IPS DF 4.7 (cell line): ENCODE data around the gene TREML4.
"Not testable (repeated sequence)": the region's sequence is repeated elsewhere in the genome, so short reads cannot be mapped to it uniquely, and the experiment has no call there.

Experiments used
- DNase-seq: peaks from one replicate; pipeline ENCODE4 v3.0.0-alpha.2; 2013; ENCODE audit warnings: low spot score; ENCODE audit errors: extremely low read depth

TREML4 gene

DNA sequence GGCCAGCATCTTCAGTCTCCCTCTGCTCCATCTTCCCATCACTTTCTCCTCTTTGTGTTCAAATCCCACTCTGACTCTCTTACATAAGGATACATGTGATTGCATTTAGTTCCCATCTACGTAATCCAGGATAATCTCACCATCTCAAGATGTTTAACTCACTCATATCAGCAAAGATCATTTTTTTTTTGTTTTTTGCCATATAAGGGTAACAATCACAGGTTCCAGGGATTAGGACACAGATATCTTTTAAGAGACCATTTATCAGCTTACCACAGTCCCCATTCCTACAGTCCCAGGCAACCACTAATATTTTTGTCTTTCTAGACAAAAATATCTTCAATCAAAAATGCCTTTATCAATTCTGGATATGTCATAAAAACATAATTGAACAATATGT lies 24.0 kb upstream of the TREML4 start:
- no peak for DNase-seq

DNA sequence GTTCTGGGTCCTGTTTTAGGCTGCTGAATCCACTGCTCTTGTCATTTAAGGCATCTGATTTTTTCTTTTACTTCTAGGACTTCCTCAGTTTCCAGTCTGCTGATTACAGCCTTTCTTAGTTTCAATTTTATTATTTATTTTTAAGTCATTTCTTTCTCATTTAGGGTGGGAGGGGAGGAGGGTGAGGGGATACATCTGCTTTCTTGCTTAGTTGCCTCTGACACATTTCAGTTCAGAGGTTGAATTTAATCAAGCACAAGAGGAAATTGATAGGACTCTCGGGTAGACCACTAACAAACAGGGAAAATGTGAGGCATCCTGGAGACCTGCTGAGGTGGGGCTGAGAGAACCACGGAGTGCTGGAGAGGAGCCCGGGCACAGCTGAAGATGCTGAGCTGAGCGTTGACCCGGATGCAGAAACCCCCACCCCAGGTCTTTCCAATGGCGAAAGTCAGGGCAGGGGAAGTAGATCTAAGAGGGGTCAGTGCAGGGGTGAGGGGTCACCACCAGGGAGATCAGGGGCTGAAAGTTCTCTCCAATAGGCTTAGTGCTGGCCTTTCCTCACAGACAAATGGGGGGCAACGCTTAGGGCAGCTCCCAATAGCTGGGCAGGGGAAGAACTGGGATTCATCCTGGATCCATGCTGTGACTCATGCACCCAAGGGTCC lies 19.6 kb upstream of the TREML4 start:
- DNase-seq, result no peak

DNA sequence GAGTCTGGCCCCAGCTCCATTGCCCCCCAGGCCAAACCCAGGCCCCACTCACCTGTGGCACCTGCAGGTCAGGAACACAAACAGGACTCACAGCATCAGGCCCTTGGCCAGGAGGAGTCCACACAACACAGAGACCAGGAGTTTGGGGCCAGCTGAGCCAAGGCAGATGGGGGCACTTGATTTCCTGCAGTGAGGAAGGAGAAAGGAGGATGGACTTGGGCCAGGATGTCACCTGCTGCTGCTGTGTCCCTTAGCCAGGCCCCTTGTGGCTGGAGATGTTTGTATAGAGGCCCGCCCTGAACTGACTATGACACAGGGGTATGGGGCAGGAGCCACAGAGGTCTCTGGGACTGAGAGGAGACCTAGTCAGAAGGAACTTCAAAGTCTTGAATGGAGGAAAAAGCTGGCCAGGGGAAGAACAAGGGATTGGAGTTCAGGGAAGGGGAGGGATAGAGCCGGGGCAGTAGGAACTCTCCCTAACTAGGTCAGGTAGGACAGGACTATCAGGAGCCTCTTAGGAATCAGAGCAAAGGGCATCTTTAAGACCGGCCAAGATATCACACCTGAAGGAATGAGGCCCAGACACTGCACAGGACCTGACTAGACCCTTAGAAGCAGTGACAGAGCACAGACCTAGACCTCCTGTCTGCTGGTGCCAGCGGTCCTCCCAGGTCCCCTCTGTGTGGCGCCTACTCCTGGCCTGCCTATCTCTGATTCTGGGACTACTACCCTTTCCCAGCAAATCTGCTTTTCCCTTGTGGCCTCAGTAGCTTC lies 18.4 kb upstream of the TREML4 start:
- DNase-seq, result no peak

DNA sequence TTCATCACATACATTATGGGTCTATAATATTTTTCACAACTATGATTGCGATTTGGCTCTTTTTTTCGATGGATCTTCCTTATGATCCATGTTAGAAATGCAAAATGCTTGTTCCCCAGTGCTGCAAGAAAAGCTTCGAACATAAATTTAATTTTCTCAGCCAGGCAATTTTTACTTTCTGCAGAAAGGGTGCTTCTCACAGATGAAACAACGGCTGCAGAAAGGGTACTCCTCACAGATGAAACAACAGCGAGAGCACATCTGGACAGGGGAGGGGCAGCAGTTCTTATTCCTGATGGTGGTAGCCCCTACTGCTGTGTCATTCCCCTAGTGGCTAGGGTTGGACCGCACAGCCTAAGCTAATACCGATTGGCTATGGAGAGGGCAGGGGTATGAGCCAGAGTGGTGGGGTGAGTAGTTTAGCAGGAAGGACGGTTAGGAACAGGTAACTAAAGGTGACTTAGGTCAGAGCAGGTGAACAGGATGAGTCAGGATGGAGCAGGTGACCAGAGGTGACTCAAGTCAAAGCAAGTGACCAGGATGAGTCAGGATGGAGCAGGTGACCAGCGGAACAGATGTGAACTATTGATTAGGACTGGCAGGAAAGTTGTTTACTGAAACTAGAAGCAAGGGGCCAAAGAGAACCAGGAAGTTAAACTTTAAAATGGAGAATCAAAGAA lies 13.4 kb upstream of the TREML4 start:
- no peak for DNase-seq

DNA sequence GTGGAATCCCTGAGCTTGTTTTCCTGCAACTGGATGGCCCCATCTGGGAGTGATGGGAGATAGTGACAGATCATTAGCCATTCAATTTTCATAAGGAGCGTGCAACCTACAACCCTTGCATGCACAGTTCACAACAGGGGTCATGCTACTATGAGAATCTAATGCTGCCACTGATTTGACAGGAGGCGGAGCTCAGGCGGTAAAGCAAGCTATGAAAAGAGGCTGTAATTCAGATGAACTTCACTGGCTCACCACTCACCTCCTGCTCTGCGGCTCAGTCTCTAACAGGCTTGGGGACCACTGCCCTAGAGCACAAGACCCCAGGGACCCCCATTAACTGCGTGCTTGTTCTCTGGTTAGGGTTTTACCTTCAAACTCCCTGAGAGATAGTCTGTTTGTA lies 12.4 kb upstream of the TREML4 start:
- no peak for DNase-seq

DNA sequence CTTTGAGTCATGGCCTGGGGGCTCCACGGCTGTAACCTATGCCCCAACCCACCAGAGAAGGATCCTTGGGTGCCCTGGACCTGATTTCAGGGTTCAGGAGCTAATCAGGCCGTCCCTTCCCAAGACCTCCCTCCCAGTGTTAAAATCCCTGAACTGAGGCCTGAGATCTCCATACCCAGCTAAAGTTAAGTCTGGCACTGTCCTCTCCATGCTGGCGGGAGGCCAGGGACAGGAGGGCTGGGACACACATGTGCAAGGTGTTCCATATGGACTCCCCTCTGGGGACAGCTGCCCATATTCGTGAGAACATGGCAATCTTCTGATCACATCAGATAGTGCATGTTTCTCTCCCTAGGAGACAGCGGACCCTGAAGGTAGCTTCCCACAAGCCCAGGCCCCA lies 11.5 kb upstream of the TREML4 start:
- no peak for DNase-seq

DNA sequence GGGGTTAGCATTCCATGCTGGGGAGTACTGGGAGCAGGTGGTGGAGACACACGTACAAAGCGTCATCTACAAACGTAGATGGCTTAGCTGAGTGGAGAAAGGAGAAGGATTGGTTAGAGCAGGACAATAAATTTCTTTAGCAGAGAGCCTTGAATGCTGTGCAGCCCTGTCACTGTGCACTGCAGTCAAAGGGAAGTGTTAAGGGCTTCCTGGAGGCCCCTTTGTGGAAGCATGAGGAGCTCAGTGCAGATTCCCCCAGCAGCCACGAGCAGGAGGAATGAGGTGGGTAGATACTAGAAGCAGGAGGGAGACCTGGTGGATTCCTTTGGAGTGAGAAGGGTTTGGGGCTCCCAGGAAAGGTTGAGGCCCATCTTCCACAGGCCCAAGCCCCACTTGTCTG lies 6.1 kb upstream of the TREML4 start:
- no peak for DNase-seq

DNA sequence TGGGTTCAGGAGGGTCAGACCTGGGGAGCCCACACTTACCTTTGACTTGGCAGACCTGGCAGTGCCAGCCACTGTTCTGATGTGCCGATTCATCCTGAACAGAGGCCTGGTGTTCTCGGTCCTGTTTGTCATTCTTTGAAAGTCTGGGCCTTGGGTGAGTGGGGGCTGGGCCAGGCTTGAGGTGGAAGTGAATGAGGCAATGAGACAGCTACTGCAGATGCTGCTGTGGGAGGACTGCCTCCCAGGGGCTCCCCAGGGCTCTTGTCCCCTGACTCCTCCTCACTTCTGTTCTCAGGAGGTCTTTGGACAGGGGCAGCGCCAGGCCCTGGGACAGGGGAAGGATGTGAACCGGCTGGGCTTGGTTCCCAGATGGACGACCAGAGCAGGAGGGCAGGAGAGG lies 5.6 kb upstream of the TREML4 start:
- no peak for DNase-seq

DNA sequence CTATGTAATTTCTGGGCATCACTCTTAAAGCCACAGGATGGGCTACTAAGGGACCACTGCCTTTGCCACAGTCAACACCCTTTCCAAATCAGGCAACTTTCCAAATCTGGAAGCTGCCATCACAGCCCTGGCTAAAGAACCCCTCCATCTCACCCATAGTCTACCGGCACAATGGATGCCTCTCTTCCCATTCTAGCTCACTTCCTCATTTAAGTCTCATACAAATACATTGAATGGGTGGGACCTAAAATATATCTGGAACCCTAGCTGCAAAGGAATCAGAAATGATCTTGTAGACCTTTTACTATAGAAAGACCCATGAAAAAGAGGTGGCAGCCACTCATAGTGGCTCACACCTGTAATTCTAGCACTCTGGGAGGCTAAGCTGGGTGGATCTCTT lies 3.3 kb upstream of the TREML4 start:
- DNase-seq, result no peak

DNA sequence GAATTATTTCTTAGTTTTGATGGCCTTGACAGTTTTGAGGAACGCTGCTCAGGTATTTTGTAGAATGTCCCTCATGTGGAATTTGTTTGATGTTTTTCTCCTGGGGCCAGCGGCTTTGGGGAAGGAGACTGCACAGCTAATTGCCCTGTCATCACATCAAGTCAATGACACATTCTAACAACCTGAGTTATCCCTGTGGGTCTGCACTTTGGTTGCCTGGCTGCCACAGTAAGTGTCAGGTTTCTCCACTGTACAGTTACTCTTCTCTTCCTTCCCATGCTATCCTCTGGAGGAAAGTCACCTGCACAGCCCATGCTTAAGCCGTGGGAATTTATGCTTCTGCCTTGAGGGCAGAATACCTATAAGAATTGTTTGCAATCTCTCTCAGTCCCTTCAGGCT lies 1.4 kb upstream of the TREML4 start:
- no peak for DNase-seq

DNA sequence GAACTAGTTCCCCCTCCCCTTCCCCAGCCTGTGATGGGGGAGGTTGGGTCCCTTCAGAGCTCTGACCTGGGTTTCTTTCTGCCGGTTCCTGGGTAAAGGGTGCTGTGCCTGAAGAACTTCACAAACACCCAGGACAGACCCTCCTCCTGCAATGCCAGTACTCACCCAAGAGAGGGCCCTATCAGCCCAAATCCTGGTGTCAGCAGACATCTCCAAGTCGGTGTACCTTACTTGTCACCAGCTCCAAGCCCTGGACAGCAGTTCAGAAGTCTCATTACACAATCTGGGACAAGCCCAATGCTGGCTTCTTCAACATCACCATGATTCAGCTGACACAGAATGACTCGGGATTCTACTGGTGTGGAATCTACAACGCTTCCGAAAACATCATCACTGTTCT lies 467 bp downstream of the TREML4 start:
- DNase-seq, result no peak

DNA sequence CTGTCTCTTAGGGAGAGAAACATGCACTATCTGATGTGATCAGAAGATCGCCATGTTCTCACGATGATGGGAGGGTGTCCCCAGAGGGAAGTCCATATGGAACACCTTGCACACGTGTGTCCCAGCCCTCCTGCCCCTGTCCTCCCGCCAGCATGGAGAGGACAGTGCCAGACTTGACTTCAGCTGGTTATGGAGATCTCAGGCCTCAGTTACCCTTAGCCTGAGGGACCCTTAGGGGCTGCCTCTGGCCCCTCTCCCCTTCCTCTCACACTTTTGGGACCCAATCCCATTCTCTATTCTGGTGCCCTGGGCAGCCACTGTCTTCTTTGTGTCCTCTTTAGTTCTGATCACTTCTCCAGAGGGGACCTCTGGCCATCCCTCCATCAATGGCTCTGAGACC lies 1.6 kb downstream of the TREML4 start:
- DNase-seq, result no peak

DNA sequence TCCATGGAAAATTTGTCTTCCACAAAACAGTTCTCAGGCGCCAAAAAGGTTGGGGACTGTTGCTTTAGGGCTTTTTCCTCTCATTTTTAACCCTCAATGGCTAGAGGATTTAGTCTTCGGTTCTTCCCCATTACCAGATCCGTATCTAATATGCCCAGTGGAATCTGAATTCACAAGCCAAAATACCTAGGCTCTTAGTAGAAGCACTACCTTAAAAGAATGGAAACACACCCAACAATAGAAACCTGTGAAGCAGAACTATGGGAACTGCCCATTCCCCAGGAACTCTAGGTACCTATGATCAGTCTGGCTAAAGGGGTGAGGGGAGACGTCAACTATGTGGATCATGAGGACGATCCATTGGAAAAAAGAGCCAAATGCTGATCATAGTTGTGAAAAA lies 3.1 kb downstream of the TREML4 start:
- DNase-seq, result no peak

DNA sequence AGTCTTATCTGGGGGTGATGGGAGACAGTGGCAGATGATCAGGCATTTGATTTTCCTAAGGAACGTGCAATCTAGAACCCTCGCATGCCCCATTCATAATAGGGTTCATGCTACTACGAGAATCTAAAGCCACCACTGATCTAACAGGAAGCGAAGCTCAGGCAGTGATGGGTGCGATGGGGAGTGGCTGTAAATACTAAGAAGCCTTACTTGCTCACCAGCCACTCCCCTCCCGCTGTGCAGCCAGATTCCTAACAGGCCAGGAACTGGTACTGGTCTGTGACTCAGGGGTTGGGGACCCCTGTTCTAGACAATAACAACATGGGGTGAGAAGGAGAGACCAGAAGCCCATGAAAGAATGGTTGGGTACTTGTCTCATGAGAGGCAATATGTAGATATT lies 4.5 kb downstream of the TREML4 start:
- no peak for DNase-seq

DNA sequence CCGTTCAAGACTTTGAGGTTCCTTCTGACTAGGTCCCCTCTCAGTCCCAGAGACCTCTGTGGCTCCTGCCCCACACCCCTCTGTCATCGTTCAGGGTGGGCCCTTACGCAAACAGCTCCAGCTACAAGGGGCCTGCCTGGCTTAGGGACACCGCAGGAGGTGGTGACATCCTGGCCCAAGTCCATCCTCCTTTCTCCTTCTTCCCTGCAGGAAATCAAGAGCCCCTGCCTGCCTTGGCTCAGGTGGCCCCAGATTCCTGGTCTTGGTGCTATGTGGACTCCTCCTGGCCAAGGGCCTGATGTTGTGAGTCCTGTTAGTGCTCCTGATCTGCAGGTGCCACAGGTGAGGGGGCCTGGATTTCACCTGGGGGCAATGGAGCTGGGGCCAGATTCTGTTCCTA lies 8.1 kb downstream of the TREML4 start:
- DNase-seq, result no peak

DNA sequence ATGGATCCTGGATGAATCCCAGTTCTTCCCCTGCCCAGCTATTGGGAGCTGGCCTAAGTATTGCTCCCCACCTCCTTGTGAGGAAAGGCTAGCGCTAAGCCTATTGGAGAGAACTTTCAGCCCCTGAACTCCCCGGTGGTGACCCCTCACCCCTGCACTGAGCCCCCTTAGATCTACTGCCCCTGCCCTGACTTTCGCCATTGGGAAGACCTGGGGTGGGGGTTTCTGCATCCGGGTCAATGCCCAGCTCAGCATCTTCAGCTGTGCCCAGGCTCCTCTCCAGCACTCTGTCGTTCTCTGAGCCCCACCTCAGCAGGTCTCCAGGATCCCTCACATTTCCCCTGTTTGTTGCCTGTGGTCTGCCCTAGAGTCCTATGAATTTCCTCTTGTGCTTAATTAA lies 9.0 kb downstream of the TREML4 start:
- DNase-seq, result no peak

DNA sequence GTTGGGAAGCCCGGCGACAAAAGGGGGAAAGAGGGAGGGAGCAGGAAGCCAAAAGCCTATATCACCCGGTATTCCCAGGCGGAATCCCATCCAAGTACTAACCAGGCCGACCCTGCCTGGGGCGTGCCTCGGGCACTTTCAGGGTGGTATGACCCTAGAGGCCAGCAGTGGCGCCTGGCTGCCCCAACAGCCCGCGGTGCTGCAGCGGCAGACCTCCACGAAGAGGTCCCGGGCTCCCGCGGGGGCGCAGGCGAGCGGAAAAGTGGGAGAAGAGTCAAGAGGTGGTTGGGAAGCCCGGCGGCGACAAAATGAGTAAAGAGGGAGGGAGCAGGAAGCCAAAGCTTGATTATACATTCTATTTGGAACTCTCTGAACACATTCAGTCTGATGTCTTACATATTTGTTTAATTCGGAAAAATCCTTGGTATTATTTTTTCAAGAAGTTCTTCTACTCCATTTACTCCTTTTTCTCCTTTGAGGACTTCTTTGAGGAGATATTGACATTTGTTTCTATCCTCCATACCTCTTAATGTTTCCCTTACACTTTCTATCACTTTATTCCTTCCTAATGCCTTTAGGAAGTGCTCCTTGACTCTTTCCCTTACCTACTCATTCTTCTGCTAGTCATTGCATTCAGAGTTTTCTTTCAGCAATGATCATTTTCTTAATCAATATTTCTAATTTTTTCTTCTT lies 11.5 kb downstream of the TREML4 start:
- DNase-seq, result no peak

DNA sequence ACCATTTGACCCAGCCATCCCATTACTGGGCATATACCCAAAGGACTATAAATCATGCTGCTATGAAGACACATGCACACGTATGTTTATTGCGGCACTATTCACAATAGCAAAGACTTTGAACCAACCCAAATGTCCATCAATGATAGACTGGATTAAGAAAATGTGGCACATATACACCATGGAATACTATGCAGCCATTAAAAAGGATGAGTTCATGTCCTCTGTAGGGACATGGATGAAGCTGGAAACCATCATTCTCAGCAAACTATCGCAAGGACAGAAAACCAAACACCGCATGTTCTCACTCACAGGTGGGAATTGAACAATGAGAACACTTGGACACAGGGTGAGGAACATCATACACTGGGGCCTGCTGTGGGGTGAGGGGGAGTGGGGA lies 18.4 kb downstream of the TREML4 start:
- DNase-seq, result not testable (repeated sequence)

DNA sequence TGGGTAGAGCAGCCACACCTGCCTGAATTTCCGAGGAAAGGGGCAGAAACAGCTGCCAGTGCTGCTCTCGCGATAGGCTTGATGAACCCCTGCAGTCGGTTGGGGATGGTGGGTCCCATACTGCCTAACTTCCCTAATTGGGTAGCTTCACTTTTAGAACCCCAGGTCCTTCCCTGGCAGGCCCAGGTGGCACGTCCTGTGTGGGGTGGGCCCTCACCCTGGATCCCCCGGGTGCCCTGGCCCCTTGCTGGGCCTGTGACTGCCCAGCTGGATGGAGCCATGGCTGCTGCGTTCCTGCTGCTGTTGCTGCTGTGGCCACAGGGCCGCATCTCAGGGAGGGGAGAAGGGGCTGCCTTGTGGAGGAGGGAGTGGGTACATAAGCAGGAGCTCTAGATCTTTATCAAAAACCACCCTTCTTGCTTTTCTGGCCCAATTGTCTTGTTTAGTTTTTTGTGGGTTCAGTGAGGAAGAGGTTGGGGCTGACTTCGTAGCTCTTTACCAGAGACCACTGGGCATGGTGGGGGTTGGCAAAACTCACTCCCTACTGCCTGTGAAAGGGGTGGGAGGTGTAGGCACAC lies 19.2 kb downstream of the TREML4 start:
- no peak for DNase-seq

DNA sequence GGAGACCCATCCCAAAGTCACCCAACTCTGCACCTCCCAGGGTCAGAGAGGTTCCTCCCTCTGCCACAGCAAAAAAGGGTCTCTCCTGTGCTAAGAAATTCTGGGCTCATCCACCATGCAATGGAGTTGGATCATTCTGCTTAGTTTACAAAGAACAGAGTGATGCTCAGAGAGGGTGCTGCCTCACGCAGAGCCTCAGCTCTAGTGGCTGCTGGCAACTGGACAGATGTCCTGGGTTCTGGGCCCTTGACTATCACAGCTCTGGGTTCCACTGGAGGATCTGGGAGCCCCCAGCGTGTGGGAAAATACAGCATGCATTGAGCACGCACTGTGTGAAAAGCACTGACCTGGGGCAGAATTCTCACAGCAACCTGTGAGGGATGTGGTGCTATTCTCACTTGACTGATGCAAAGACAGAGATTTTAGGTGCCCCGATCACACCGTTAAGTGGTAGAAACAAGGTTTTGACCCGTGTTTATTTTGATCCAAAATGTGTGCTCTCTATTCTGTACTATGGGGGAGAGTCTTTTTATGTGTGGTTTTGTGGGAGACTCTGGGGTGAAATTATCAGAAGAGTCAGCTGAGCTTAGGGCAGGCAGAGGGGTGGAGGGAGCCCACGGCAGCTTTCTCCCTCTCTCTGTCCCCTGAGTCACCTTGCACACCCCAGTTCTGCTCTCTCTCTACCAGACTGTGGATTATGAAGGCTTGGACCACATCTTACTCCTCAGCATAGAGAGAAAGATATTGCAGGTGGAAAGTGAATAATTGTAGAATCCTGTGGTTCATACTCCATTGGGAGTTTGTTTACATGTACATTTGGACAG lies 19.9 kb downstream of the TREML4 start:
- no peak for DNase-seq
